HL-60 (cell line): Measurements from ENCODE around the gene TTF2.

Experiments
- DNase-seq, 2 experiments: peaks; one replicate each; pipeline ENCODE4 v3.0.0-alpha.2; 2010 to 2020; ENCODE audit warnings: low read depth in 1 of 2, low spot score in 1 of 2
- H3K27ac ChIP-seq: fragments of 250-450 bp; sonication (Bioruptor Pico); replicated peaks from 2 replicates; pipeline ENCODE4 v1.5.1; 2020; ENCODE audit warnings: mild to moderate bottlenecking, moderate library complexity
- H3K27me3 ChIP-seq: fragments of 250-450 bp; sonication (Bioruptor Pico); 2 replicates; pipeline ENCODE4 v1.5.1; 2021; ENCODE audit warnings: mild to moderate bottlenecking, moderate library complexity; ENCODE audit not compliant: insufficient read depth, poor library complexity, severe bottlenecking
- H3K4me3 ChIP-seq: replicated peaks from 2 replicates; pipeline ENCODE4 v1.5.1; 2011; ENCODE audit warnings: mild to moderate bottlenecking, control low read depth, low read length; ENCODE audit not compliant: insufficient read depth
- CTCF ChIP-seq: IDR thresholded peaks from one replicate; pipeline ENCODE4 v1.5.1; 2011; ENCODE audit warnings: low read length, control low read depth, inconsistent platforms; ENCODE audit not compliant: insufficient read depth
- GABPA ChIP-seq: IDR thresholded peaks from 2 replicates; pipeline ENCODE4 v1.6.1; 2012; ENCODE audit warnings: low read depth
- POLR2AphosphoS5 ChIP-seq: IDR thresholded peaks from 2 replicates; pipeline ENCODE4 v1.6.1; 2012; ENCODE audit warnings: low read depth
- REST ChIP-seq: IDR thresholded peaks from 2 replicates; pipeline ENCODE4 v1.6.1; 2012; ENCODE audit warnings: low read depth; ENCODE audit not compliant: insufficient replicate concordance
- SPI1 ChIP-seq: IDR thresholded peaks from 2 replicates; pipeline ENCODE4 v1.6.1; 2012; ENCODE audit warnings: low read depth, mild to moderate bottlenecking, borderline replicate concordance

TTF2 gene

GRCh38 chr1:117114877-117115276 lies 54.8 kb downstream of the TTF2 start:
- no peak overlapping the region for H3K4me3 ChIP-seq
- H3K27ac ChIP-seq: no peak overlapping the region
- TF ChIP-seq SPI1 (no peak), GABPA (no peak), POLR2AphosphoS5 (no peak), REST (no peak), CTCF (no peak)
- no peak for DNase-seq
- H3K27me3 ChIP-seq: no peaks in the 10 kb centered on the region

GRCh38 chr1:117116090-117116783 lies 56.1 kb downstream of the TTF2 start:
- no peak overlapping the region for H3K4me3 ChIP-seq
- TF ChIP-seq GABPA: no peak
- no peak for DNase-seq
- no peak overlapping the region for H3K27ac ChIP-seq
- no peaks in the 10 kb centered on the region for H3K27me3 ChIP-seq

GRCh38 chr1:117116784-117117130 lies 56.6 kb downstream of the TTF2 start:
- Histone ChIP-seq H3K27ac (no peak overlapping the region), H3K27me3 (no peaks in the 10 kb centered on the region), H3K4me3 (no peak overlapping the region)
- no peak for DNase-seq
- no peak for TF ChIP-seq POLR2AphosphoS5
- no peak for TF ChIP-seq SPI1
- no peak for TF ChIP-seq CTCF
- TF ChIP-seq REST: no peak
- no peak for TF ChIP-seq GABPA

- H3K27me3 ChIP-seq: no peaks in the 10 kb centered on the region
- no peak overlapping the region for H3K27ac ChIP-seq
- no peak overlapping the region for H3K4me3 ChIP-seq
- TF ChIP-seq POLR2AphosphoS5: no peak
- TF ChIP-seq GABPA: no peak
- TF ChIP-seq REST: no peak
- TF ChIP-seq CTCF: no peak
- no peak for TF ChIP-seq SPI1
- DNase-seq: no peak
Measured at GRCh38 chr1:117117697-117118096, 57.6 kb downstream of the TTF2 start.
